ENCODE measurements around the gene PDZD2.

DNA sequence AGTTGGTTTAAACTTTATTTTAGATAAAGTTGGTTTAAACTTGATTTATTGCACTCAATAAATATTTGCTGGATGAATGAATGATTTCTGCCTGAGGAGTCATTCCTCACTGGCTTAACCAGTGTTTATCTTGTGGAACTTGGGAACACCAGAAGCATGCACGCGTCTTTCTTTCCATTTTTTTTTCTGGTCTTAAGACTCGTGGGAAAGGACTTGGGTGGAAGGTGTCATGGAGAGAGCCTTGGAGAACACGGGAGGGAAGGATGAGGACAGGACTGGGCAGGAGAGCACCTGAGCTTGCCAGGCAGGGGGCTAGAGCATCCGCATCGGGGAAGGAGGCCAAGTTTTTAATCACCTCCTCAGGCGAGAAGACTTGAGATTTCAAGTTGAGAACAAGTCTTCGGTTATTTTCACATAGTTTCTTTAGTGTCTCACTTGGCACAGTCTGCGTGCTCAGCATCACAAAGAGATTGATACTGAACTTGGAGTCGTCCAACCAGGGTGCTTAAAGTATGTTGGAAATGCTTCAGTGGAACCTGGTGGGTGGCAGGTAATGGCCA lies 144.2 kb downstream of the PDZD2 start:
- TF ChIP-seq, protein P1, sequence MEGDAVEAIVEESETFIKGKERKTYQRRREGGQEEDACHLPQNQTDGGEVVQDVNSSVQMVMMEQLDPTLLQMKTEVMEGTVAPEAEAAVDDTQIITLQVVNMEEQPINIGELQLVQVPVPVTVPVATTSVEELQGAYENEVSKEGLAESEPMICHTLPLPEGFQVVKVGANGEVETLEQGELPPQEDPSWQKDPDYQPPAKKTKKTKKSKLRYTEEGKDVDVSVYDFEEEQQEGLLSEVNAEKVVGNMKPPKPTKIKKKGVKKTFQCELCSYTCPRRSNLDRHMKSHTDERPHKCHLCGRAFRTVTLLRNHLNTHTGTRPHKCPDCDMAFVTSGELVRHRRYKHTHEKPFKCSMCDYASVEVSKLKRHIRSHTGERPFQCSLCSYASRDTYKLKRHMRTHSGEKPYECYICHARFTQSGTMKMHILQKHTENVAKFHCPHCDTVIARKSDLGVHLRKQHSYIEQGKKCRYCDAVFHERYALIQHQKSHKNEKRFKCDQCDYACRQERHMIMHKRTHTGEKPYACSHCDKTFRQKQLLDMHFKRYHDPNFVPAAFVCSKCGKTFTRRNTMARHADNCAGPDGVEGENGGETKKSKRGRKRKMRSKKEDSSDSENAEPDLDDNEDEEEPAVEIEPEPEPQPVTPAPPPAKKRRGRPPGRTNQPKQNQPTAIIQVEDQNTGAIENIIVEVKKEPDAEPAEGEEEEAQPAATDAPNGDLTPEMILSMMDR (IDR thresholded peaks at IDR 0.05), result no peak
- TF ChIP-seq POLR2A (IDR thresholded peaks at IDR 0.05), result no peak
